ENCODE measurements around the gene DNHD1. TPM values are rescaled to one million over a fixed set of nuclear protein-coding genes. Genes with fewer than 3 reads are reported as not detected.

DNHD1 gene
- total and polyA plus RNA-seq, 2 of the 4 experiments (the other 2 are of a cell fraction) = 1.8 to 3.6 TPM

DNA sequence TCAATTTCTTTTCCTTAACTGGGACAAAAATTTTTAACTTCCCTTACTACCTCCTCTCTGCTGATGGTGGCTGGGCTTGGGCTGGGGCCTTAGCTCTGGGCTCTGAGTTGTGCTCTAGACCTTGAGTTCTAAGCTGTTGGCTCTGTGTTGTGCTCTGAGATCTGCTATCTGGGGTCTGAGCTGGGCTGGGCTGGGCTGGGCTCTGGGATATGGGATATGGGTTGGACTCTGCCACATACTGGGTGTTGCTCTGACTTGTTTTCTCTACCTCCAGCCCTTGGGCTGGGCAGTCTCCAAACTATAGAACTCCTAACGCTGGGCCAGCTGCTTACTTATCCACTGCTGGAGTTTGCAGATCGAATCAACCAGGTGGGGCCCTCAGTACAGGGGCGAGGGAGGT is 41.9 kb downstream of the DNHD1 start:
- H3K4ac ChIP-seq (ENCODE audit: low read depth, low read length) = no peak overlapping the region
- no TSS peak for BruUV-seq (replicated peaks)
- H2AK9ac ChIP-seq (replicated peaks; ENCODE audit: low read depth, low read length, poor library complexity) = no peak overlapping the region
- H3K56ac ChIP-seq (ENCODE audit: extremely low read depth, insufficient read depth, low read length) = no peak overlapping the region
- H2BK5ac ChIP-seq (ENCODE audit: low read depth, low read length, poor library complexity, severe bottlenecking) = no peak overlapping the region
- intact Hi-C loops (cut with micrococcal nuclease) (no loop called here), dilution Hi-C loops (cut with HindIII; ENCODE audit: low sequenced_read_pairs, unreplicated experiment) (no loop called here), in situ Hi-C loops (cut with MboI; ENCODE audit: low sequenced_read_pairs) (no loop called here)
- H3K9me3 ChIP-seq (ENCODE audit: control insufficient read depth, insufficient read depth, low read length) = no peaks in the 10 kb centered on the region
- no peak overlapping the region for H3K23ac ChIP-seq (ENCODE audit: low read depth, low read length)
- H2AK5ac ChIP-seq (ENCODE audit: low read depth, low read length) = no peak overlapping the region
- H3K4me3 ChIP-seq (ENCODE audit: insufficient read depth, low read depth, low read length) = no peak overlapping the region
- no peaks in the 10 kb centered on the region for H4K20me1 ChIP-seq (ENCODE audit: insufficient read depth, low read length)
- H4K8ac ChIP-seq (ENCODE audit: low read depth in 2 of 2, low read length in 2 of 2) = no peak overlapping the region
- no peak overlapping the region for H3K14ac ChIP-seq (replicated peaks; ENCODE audit: low read depth, low read length)
- H3K79me1 ChIP-seq (ENCODE audit: low read depth in 1 of 2, low read length in 2 of 2) = no peaks in the 10 kb centered on the region
- H3K9me1 ChIP-seq (ENCODE audit: insufficient read depth, low read length) = no peaks in the 10 kb centered on the region; the same call in 1 of the 2 replicates
- no peak overlapping the region for H3K27ac ChIP-seq (ENCODE audit: insufficient read depth, low read length)
- H3K36me3 ChIP-seq (ENCODE audit: control insufficient read depth, insufficient read depth, low read length) = peaks cover 1% of the 10 kb centered on the region; the same call in 1 of the 2 replicates
- CTCF ChIA-PET = no interaction called here
- no peak for DNase-seq
- no peak overlapping the region for H4K5ac ChIP-seq (ENCODE audit: low read depth, low read length)
- H2AFZ ChIP-seq (replicated peaks; ENCODE audit: low read length, poor library complexity) = no peak overlapping the region
- no peak overlapping the region for H2BK15ac ChIP-seq (ENCODE audit: low read depth, low read length)
- POLR2A ChIA-PET (ENCODE audit: unreplicated experiment) = no interaction called here
- 100% methylated on average over 1 of the region's 3 CpGs; no CpG with 5 or more reads in 1 of the 2 experiments for WGBS, 2 experiments (ENCODE audit: extremely low coverage in 2 of 2, insufficient read length in 1 of 2)
- H3K9ac ChIP-seq (ENCODE audit: low read depth, low read length) = no peak overlapping the region
- no peak overlapping the region for H4K91ac ChIP-seq (ENCODE audit: insufficient read depth, low read depth, low read length)
- H3K4me1 ChIP-seq (ENCODE audit: control insufficient read depth, insufficient read depth, low read length) = no peaks in the 10 kb centered on the region
- no peak overlapping the region for H2BK120ac ChIP-seq (ENCODE audit: low read depth, low read length)
- no peak overlapping the region for H3K4me2 ChIP-seq (ENCODE audit: low read depth, low read length)
- no peak overlapping the region for H3K18ac ChIP-seq (ENCODE audit: low read depth, low read length)
- TF ChIP-seq, protein P1, sequence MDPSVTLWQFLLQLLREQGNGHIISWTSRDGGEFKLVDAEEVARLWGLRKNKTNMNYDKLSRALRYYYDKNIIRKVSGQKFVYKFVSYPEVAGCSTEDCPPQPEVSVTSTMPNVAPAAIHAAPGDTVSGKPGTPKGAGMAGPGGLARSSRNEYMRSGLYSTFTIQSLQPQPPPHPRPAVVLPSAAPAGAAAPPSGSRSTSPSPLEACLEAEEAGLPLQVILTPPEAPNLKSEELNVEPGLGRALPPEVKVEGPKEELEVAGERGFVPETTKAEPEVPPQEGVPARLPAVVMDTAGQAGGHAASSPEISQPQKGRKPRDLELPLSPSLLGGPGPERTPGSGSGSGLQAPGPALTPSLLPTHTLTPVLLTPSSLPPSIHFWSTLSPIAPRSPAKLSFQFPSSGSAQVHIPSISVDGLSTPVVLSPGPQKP (IDR thresholded peaks at IDR 0.05; ENCODE audit: borderline replicate concordance, low read depth, low read length) = no peak
- TF ChIP-seq MAZ (IDR thresholded peaks at IDR 0.05; ENCODE audit: borderline replicate concordance, low read depth, low read length) = no peak
- TF ChIP-seq RAD21 (IDR thresholded peaks at IDR 0.05; ENCODE audit: low read length) = no peak
- no peak for TF ChIP-seq MXI1 (IDR thresholded peaks at IDR 0.05; ENCODE audit: borderline replicate concordance, low read depth, low read length)
- TF ChIP-seq CEBPB (IDR thresholded peaks at IDR 0.05; ENCODE audit: low read depth, low read length) = no peak
- no peak for TF ChIP-seq RCOR1 (IDR thresholded peaks at IDR 0.05; ENCODE audit: insufficient replicate concordance, low read length)
- TF ChIP-seq BHLHE40 (IDR thresholded peaks at IDR 0.05; ENCODE audit: low read depth, low read length) = no peak
- no peak for TF ChIP-seq RFX5 (IDR thresholded peaks at IDR 0.05; ENCODE audit: low read depth, low read length)
- ATAC-seq (ENCODE audit: low read depth) = no peak
- no peaks in the 10 kb centered on the region for H3K27me3 ChIP-seq (ENCODE audit: control insufficient read depth, insufficient read depth, low read length)
- no peak overlapping the region for H2BK20ac ChIP-seq (ENCODE audit: low read depth, low read length)
